Brain pericyte (primary cell): Measurements from ENCODE around the gene SLC12A8.

Source experiments
- DNase-seq: peaks from one replicate; pipeline ENCODE4 v3.0.0-alpha.2; 2012; ENCODE audit warnings: low read depth, low spot score

Gene SLC12A8

DNA sequence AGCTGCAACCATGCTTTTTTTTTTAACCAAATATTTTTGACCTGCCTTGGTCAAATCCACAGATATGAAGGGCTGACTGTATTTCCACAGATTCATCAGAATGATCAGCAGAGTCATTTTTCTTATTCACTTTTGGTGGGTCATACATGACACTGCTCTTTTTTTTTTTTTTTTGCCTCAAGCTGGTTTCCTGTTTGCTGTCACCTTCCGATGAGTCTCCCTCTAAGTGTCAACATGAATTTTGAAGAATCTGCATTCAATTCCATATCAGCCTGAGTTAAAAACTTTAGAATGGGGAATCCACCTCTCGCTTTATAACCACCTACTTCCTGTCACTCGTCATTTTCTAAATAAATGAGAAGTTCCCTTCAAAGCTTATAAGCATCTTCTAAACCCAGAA lies 2.2 kb upstream of the SLC12A8 start:
- no peak for DNase-seq

DNA sequence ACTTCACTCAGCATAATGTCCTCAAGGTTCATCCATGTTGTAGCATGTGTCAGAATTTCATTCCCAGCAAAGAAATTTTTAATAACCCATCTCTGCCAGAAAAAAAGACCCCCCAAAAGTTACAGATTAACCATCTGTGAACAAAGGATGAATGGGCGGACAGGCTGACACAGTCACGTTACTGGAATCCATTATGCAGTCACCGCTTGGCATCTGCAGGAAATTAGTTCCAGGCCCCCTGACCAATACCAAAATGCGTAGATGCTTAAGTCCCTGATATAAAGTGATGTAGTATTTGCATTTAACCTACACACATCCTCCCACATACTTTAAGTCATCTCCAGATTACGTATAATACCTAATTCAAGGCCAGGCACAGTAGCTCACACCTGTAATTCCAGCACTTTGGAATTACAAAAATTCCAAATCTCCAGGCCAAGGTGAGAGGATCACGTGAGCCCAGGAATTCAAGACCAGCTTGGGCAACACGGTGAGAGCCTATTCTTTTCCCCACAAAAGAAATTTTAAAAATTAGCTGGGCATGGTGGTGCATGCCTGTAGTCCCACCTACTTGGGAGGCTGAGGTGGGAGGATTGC lies 1.5 kb upstream of the SLC12A8 start:
- no peak for DNase-seq

DNA sequence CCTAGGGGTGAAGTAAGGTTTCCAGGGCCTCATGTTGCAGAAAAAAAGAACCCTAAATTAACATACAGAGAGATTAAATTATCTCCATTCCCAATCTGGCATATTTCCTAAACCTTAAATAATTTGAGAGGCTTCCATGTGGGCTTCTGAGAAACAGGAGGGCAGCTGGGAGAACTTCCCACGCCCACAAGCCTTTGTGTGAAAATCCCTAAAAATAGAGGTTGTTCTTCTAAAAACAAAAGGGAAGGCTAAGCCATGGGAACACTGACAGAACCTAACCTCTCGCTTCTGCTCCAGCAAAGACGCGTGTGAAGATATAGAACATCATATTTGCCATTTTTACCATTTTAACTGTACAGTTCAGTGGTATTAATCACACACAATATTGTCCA lies 812 bp upstream of the SLC12A8 start:
- DNase-seq: no peak

DNA sequence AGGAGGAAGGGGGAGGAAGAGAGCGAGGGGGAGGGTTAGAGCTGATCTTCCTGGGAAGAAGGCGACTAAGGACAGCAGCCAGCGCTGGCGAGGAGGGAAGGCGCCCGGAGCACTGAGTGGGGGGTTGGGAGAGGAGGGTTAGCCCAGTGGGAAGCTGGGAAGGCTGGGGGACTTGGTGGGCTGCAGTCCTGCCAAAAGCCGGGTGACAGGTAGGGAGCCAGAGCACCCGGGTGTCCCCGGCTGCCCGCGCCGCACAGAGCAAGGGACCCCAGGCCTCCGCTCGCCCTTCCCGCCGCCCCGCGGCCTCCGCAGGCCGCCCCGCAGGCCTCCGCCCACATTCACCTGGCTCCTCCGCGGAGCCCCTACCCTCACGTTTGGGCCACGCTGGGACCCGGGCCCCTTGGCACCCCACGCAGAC lies 448 bp downstream of the SLC12A8 start:
- DNase-seq: no peak

DNA sequence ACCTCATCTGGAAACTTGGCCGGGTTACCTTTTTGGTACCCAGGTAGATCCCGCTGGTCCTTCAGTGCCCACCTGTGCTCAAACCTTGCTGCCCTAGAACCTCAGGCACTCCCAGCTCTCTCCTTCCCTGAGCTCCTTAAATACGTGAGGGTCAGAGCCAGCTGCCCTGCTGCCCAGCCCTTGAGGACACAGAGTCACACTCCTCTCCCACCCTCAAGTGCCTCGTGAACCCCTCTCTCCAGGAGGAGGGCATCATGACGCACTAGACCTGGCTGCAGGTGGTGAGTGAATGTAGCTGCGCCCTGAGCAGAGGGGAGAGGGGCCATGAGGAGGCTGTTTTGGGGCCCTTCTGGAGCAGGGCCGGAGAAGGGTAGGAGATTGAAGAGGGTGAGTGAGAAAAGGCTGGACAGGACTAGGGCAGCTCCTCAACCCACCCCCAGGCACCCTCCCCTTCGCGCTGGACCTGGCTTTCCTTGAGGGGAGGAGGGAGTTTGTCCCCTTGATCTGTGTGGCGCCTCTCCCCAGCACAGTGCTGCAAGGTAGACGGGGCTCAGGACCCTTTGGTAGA lies 941 bp downstream of the SLC12A8 start:
- no peak for DNase-seq

DNA sequence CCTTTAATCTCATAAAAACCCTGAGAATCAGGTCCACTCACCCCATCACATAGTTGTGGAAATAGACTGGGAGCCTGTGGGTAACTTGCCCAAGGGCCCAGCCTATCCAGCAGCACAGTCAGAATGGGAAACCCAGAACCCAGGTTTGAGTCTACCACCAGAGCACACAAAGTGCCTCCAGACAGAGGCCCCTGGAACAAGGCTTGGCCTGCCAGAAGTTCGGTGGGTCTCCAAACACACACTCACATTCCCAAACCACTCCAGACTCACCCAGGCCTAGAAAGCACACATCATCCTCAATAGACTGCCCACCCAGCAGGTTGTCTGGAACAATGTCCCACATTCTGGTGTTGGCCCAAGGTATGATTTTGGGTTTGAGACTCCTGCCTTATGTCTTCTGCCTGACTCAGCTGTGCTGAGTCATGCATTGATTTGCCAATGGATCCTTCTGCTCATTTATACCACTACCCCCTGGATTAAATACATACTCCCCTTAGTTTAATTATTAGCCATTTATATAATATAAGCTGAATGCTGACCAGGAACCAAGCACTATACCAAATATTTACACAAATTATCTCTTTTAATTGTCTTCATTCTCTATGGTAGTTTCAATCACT lies 4.5 kb downstream of the SLC12A8 start:
- no peak for DNase-seq

DNA sequence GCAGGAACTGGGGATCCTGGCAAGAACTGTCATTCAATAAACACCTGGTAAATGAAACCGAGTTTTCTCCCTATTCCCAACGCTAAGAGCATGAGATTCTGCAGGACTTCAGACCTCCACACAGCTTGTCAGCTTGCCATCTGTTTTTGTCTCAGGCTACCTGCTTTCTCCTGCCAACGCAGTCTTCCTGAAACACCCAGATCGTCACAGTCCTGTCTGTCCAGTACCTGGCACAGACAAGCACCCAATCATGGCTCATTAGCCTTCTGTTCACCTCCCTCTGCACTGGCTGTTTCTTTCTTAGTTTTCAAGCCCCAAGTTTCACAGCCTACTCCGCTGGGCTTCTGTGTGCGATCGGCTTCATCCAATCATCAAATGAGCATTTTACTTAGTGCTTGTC lies 5.0 kb downstream of the SLC12A8 start:
- DNase-seq: no peak

DNA sequence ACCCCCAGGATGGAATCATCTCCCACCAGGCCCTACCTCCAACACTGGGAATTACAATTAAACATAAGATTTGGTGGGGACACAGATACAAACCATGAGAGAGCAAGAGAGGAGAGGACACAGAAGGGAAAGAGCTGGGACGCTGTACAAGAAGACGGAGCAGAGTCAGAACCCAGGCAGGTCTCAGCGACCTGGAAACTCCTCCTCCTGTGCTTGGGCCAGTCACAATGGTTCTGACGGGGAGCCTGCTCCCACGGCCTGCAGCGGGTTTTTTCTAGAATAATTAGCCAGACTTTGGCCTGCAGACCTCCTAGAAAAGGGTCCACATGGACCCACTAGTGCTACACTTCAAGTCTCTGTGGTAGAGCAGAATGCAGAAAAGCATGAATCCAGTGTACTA lies 5.6 kb downstream of the SLC12A8 start:
- no peak for DNase-seq

DNA sequence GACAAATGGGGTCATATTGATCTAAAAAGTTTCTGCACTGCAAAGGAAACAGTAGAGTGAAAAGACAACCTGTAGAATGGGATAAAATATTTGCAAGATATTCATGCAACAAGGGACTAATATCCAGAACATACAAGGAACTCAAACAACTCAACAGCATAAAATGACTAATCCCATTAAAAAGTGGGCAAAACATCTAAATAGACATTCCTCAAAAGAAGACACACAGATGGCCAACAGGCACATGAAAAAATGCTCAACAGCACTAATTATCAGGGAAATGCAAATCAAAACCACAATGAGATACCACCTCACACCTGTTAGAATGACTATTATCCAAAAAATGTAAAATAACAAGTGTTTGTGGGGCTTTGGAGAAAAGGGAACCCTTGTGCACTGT lies 8.8 kb downstream of the SLC12A8 start:
- no peak for DNase-seq

DNA sequence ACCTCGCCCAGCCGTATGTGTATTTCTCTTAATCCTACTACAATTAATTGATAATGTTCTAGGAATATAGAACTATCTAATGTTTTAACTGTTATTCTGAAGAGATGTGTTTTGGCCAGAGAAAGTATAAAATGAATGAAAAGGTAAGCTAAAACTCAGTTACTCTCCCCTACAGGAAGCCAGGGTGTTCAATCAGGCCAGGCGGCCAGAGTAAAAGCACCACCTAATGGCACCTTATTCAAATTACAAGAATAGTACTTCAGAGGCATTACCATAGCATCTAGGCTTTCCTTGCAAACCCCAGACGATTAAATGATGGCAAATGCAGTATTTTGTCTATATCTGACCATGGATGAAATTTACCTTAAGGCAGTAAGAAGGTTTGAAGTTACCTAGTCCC lies 10.4 kb downstream of the SLC12A8 start:
- no peak for DNase-seq

DNA sequence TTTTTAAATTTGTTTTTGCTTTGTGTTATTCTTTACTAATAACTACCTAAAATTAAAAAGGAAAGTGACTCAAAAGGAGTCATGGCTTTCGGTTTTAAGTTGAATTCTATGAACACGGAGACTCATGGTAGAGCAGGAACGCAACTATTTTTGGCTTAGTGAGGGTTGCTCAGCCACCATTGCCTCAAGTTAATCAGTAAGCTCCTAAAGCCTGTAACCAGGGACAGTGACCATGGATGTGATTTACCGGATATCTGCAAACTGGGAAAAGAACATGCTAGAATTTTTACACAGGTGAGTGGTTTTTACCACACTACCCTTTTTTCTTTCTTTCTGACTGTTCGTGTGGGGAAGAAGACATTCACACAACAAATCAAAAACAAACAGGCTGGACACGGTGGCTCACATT lies 11.8 kb downstream of the SLC12A8 start:
- no peak for DNase-seq

DNA sequence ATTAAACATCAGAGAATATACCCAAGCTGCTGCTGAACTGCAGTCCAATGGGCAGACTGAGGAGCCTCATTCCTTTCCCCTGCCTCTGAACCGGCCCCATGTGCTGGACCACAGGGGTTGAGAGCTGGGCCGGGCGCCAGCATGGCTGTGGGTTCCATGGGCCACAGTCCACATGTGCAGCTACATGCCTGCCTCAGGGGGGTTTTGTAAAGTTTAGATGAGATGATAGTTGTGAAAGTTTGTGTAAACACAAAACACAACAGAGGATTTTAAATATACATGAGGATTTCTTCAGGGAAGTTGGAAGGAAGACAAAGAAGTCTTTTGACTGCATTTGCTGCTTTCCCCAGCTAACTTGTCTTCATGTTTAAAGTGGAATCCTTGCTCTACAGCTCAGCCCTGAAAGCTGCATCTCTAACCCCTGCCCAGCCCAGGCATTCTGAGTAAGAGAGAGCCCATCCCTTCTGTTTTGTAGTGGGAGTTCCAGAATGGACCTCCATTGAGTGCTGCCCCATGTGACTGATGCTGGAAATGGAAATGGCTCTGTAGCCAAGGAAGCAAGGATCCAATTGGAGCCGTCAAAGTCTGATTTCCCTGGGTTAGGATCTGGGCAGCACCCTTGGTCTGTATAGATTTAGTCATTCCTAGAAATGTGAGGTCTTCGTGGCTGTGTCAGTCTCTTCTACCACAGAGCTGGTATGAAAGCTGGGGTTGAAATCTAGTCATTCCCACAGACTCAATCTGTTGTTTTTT lies 17.5 kb downstream of the SLC12A8 start:
- peak; percentile 70 for DNase-seq

DNA sequence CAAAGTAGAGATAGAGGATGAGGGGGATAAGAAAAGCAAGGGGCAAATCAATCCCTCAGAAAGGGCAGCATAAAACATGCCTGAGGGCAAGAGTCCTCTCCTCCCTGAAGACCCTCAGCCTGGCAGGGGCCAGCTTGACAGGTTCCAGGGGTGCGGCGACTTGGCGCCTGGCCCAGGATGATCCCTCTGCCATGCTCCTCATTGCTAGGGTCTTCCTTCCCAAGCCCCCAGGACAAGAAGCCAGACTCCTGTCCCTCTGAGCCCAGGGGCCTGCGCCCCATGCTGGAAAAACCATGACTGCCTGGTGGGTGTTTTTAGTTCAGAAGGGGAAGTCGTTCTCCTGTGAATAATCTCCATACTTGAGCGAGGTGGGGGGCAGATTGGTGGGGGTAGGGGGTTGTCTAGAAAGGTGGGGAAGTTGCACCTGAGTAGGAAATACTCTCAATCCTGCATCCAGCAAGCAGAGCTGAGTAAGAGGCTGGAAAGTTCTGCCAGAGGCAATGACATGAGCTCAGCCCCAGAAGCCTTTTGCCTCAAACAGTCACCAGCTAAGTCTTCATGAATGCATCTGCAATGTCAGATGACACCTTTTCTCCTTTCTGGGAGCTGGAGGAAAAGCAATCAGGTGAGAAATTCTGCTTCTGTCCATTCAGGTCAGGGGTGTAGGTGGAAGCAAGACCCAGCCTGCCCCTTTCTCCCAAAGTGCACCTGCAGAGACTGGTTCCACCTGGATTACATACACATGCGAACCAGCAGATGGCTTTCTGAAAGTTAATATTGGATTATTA lies 18.3 kb downstream of the SLC12A8 start:
- DNase-seq: no peak

DNA sequence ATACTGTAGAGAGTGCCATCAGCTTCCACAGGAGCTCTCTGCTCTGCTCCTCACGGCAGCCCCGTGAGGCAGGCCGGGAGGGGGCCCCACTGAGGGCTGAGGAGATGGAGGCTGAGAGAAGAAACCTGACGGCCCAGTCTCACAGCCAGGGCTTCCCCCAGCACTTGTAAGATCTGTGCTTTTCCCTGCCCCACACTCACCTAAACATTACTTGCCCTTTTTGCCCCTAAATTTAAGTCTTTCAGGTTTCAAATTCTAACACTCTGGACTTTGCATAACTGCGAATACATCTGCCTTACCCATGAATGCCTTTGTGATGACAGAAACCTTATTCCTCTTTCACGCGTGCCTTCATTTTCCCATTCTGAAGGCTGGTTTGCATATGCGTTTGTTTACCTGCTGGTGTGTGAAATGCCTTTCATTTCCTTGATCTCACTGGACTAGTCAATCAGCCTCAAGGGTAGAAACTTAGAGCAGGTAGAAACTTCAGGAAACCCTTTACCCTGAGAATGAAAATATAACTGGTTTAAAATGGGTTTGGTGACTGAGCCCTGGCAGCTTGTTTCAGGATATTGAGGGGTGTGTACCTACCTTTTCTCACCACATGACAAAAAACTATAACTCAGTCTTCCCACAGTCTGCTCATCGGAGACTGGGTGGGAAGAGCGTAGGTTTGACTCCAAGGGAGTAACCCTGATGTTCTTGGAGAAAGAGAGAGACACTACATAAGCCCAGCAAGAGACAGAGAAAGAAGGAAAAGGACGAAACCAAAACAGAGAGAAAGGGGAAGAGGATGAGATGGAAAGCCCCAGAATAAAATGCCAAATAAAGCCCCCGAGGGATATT lies 20.1 kb downstream of the SLC12A8 start:
- no peak for DNase-seq

DNA sequence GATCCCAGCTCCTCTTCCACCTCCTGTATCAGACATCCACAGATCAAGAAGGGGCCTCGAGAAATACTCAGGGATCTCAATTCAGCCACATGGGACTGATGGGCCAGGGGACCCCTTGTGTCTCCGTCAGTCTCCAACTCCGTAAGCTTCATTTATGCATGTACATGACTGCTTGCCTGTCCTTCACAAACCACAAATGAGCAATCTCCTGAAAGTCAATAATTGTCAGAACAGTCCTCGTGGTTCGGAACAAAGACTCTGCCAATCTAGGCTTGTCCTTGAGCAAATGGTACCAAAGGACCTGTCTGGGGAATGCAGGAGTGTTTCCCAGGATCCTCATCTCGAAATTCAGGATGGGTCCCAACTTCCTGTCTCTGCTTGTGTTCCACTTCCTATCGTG lies 20.8 kb downstream of the SLC12A8 start:
- DNase-seq: no peak

DNA sequence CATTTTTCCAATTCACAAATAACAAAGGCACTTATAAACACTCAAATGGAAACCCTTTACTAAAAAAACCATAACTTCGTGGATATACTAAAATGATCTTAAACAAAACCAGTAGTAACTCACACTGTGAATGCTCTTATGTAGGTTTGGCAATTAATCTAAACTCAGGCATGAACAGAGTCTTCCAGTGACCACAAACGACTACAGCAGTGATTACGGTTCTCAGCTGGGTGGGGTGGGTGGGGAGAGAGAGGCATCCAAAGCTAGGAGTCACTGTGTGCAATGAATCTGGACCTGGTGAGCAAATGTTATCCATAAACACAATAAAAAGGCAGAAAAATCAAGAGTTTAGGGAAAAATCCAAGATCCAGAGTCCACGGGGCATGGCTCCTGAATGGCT lies 21.3 kb downstream of the SLC12A8 start:
- DNase-seq: no peak

DNA sequence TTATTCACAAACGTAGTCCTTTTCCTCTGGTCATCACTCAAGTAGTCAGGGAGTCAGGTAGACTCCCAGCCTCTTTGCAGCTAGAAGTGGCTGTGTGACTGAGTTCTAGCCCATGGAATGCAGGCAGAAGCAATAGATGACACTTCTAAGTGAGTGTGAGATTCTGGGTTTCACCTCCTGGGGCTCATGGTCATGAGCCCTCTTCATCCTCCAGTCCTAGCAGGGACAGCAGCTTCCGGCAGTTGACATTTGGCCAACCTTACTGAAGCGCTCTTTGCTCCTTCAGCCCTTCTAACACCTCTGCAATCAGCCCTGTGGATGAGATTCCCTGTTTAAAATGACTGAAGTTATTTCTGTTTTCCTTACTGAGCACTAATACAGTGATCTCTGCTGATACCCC lies 21.8 kb downstream of the SLC12A8 start:
- no peak for DNase-seq

DNA sequence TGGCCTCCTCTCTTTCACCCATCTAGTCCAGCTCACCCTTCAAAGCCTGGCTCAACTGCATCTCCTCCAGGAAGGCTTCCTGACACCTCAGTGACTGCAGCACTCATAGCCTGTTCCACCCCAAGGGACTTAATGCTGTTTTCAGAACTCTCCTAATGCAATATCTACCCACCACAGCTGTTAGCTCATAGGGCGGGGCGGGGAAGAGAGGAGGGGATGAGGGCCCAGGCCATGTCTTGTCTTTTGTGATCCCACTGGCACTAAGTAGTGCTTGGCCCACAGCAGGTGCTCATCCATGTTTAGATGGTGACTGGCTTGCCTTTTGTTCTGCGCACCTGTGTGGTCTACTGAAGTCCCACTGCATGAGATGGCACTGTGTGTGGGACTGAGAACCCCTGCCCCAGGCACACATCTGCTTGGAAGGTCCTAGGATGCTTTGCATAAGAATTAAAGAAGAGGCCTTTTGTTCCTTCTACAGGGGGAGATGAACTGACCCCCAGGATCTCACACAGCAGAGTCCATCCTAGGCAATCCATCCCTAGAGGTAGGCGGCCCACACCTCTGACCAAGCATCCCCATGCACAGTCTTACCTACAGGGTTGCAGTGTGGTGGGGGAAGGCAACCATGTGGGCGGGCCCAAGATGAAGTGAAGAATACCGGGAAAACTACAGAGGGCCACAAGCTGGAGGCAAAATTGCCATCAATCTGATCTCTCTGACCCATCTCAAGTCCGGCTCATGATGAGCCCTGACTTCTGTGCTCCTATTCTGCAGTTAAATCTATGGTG lies 23.0 kb downstream of the SLC12A8 start:
- no peak for DNase-seq

DNA sequence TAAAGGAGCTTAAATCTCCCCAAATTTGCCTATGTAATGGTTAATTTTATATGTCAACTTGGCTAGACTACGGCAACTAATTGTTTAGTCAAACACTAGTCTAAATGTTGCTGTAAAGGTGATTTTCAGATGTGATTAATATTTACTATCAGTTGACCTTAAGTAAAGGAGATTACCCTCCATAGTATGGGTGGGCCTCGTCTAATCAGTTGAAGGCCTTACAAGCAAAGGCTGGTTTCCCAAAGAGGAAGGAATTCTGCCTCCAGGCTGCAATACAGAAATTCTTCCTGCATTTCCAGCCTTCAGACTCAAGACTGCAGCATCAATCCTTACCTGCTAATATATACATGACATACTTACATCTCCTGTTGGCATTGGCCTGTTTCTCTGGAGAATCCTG lies 23.6 kb downstream of the SLC12A8 start:
- DNase-seq: no peak

DNA sequence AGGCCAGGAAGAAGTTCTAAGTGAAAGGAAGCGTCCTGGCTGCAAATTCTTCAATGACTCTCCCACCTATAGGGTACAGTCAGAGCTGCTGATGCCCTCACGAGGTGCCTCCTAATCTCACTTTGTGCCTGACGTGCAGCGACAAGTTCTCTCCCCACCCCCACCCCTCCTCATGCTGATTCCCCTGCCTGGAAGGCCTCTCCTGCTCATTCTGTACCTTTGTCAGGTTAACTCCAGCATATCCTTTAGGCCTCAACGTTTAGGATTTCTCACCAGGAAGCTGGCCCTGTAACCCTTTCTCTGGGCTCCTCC lies 25.0 kb downstream of the SLC12A8 start:
- DNase-seq: no peak
